Measurements from ENCODE around the gene ATP2B2.

ATP2B2 gene

GRCh38 chr3:10330319-10330718, 175.1 kb downstream of the ATP2B2 start:
- H3K27ac ChIP-seq (ENCODE audit: insufficient read depth, low read depth, low read length, poor library complexity, severe bottlenecking) = no peak overlapping the region
- peaks cover 13% of the 10 kb centered on the region for H3K27me3 ChIP-seq (ENCODE audit: control insufficient read depth, insufficient read depth, low read length, poor library complexity, severe bottlenecking)
- no peak overlapping the region for H3K4me3 ChIP-seq (ENCODE audit: insufficient read depth, low read depth, low read length)
- no peaks in the 10 kb centered on the region for H3K4me1 ChIP-seq (ENCODE audit: control insufficient read depth, insufficient read depth, low read length)
- H3K36me3 ChIP-seq (ENCODE audit: control insufficient read depth, insufficient read depth, low read length) = no peaks in the 10 kb centered on the region
- WGBS, 2 experiments = 76% methylated on average over 12 of the region's 12 CpGs
- H3K9me3 ChIP-seq (ENCODE audit: control insufficient read depth, low read length) = no peaks in the 10 kb centered on the region

GRCh38 chr3:10329495-10330015, 175.8 kb downstream of the ATP2B2 start:
- 90 to 92% methylated on average over 14 of the region's 14 CpGs for WGBS, 2 experiments
- Histone ChIP-seq H3K36me3 (ENCODE audit: control insufficient read depth, insufficient read depth, low read length) (no peaks in the 10 kb centered on the region), H3K4me3 (ENCODE audit: insufficient read depth, low read depth, low read length) (no peak overlapping the region), H3K4me1 (ENCODE audit: control insufficient read depth, insufficient read depth, low read length) (no peaks in the 10 kb centered on the region), H3K27ac (ENCODE audit: insufficient read depth, low read depth, low read length, poor library complexity, severe bottlenecking) (no peak overlapping the region), H3K27me3 (ENCODE audit: control insufficient read depth, insufficient read depth, low read length, poor library complexity, severe bottlenecking) (peaks cover 13% of the 10 kb centered on the region), H3K9me3 (ENCODE audit: control insufficient read depth, low read length) (no peaks in the 10 kb centered on the region)

GRCh38 chr3:10328460-10329071, 176.8 kb downstream of the ATP2B2 start:
- Histone ChIP-seq H3K27me3 (ENCODE audit: control insufficient read depth, insufficient read depth, low read length, poor library complexity, severe bottlenecking) (peaks cover 13% of the 10 kb centered on the region), H3K36me3 (ENCODE audit: control insufficient read depth, insufficient read depth, low read length) (no peaks in the 10 kb centered on the region), H3K9me3 (ENCODE audit: control insufficient read depth, low read length) (no peaks in the 10 kb centered on the region), H3K4me1 (ENCODE audit: control insufficient read depth, insufficient read depth, low read length) (no peaks in the 10 kb centered on the region), H3K4me3 (ENCODE audit: insufficient read depth, low read depth, low read length) (no peak overlapping the region), H3K27ac (ENCODE audit: insufficient read depth, low read depth, low read length, poor library complexity, severe bottlenecking) (no peak overlapping the region)
- 75 to 79% methylated on average over 31 of the region's 31 CpGs for WGBS, 2 experiments

GRCh38 chr3:10327592-10327991, 177.8 kb downstream of the ATP2B2 start:
- 85 to 89% methylated on average over 10 of the region's 10 CpGs for WGBS, 2 experiments
- H3K27me3 ChIP-seq (ENCODE audit: control insufficient read depth, insufficient read depth, low read length, poor library complexity, severe bottlenecking) = peaks cover 13% of the 10 kb centered on the region
- no peak overlapping the region for H3K4me3 ChIP-seq (ENCODE audit: insufficient read depth, low read depth, low read length)
- no peaks in the 10 kb centered on the region for H3K4me1 ChIP-seq (ENCODE audit: control insufficient read depth, insufficient read depth, low read length)
- H3K36me3 ChIP-seq (ENCODE audit: control insufficient read depth, insufficient read depth, low read length) = no peaks in the 10 kb centered on the region
- no peak overlapping the region for H3K27ac ChIP-seq (ENCODE audit: insufficient read depth, low read depth, low read length, poor library complexity, severe bottlenecking)
- no peaks in the 10 kb centered on the region for H3K9me3 ChIP-seq (ENCODE audit: control insufficient read depth, low read length)

- Histone ChIP-seq H3K27me3 (ENCODE audit: control insufficient read depth, insufficient read depth, low read length, poor library complexity, severe bottlenecking) (peaks cover 9% of the 10 kb centered on the region), H3K4me3 (ENCODE audit: insufficient read depth, low read depth, low read length) (no peak overlapping the region), H3K27ac (ENCODE audit: insufficient read depth, low read depth, low read length, poor library complexity, severe bottlenecking) (no peak overlapping the region), H3K36me3 (ENCODE audit: control insufficient read depth, insufficient read depth, low read length) (peaks cover 6% of the 10 kb centered on the region), H3K9me3 (ENCODE audit: control insufficient read depth, low read length) (no peaks in the 10 kb centered on the region), H3K4me1 (ENCODE audit: control insufficient read depth, insufficient read depth, low read length) (no peaks in the 10 kb centered on the region)
- WGBS, 2 experiments = 85 to 94% methylated on average over 1 of the region's 1 CpG
Observed at GRCh38 chr3:10322352-10322710, 183.1 kb downstream of the ATP2B2 start.

GRCh38 chr3:10321630-10322351, 183.6 kb downstream of the ATP2B2 start:
- peaks cover 6% of the 10 kb centered on the region for H3K27me3 ChIP-seq (ENCODE audit: control insufficient read depth, insufficient read depth, low read length, poor library complexity, severe bottlenecking)
- H3K27ac ChIP-seq (ENCODE audit: insufficient read depth, low read depth, low read length, poor library complexity, severe bottlenecking) = no peak overlapping the region
- 94 to 95% methylated on average over 8 of the region's 8 CpGs for WGBS, 2 experiments
- H3K4me1 ChIP-seq (ENCODE audit: control insufficient read depth, insufficient read depth, low read length) = no peaks in the 10 kb centered on the region
- no peaks in the 10 kb centered on the region for H3K9me3 ChIP-seq (ENCODE audit: control insufficient read depth, low read length)
- no peak overlapping the region for H3K4me3 ChIP-seq (ENCODE audit: insufficient read depth, low read depth, low read length)
- peaks cover 7% of the 10 kb centered on the region for H3K36me3 ChIP-seq (ENCODE audit: control insufficient read depth, insufficient read depth, low read length)

- 0 to 1% methylated on average over 9 of the region's 9 CpGs for WGBS, 2 experiments
- peak overlapping the region; percentile 100 for H3K4me3 ChIP-seq (ENCODE audit: insufficient read depth, low read depth, low read length)
- no peaks in the 10 kb centered on the region for H3K27me3 ChIP-seq (ENCODE audit: control insufficient read depth, insufficient read depth, low read length, poor library complexity, severe bottlenecking)
- H3K36me3 ChIP-seq (ENCODE audit: control insufficient read depth, insufficient read depth, low read length) = peaks cover 12% of the 10 kb centered on the region
- H3K4me1 ChIP-seq (ENCODE audit: control insufficient read depth, insufficient read depth, low read length) = no peaks in the 10 kb centered on the region
- peak overlapping the region; percentile 47 for H3K27ac ChIP-seq (ENCODE audit: insufficient read depth, low read depth, low read length, poor library complexity, severe bottlenecking)
- no peaks in the 10 kb centered on the region for H3K9me3 ChIP-seq (ENCODE audit: control insufficient read depth, low read length)
Observed at GRCh38 chr3:10320320-10320677, 185.1 kb downstream of the ATP2B2 start.

GRCh38 chr3:10319804-10320203, 185.6 kb downstream of the ATP2B2 start:
- H3K4me3 ChIP-seq (ENCODE audit: insufficient read depth, low read depth, low read length) = peak overlapping the region; percentile 100
- peaks cover 16% of the 10 kb centered on the region for H3K36me3 ChIP-seq (ENCODE audit: control insufficient read depth, insufficient read depth, low read length)
- no peaks in the 10 kb centered on the region for H3K9me3 ChIP-seq (ENCODE audit: control insufficient read depth, low read length)
- no peak overlapping the region for H3K27ac ChIP-seq (ENCODE audit: insufficient read depth, low read depth, low read length, poor library complexity, severe bottlenecking)
- 18 to 23% methylated on average over 3 of the region's 3 CpGs for WGBS, 2 experiments
- no peaks in the 10 kb centered on the region for H3K4me1 ChIP-seq (ENCODE audit: control insufficient read depth, insufficient read depth, low read length)
- H3K27me3 ChIP-seq (ENCODE audit: control insufficient read depth, insufficient read depth, low read length, poor library complexity, severe bottlenecking) = no peaks in the 10 kb centered on the region

- Histone ChIP-seq H3K9me3 (ENCODE audit: control insufficient read depth, low read length) (no peaks in the 10 kb centered on the region), H3K4me1 (ENCODE audit: control insufficient read depth, insufficient read depth, low read length) (no peaks in the 10 kb centered on the region), H3K27me3 (ENCODE audit: control insufficient read depth, insufficient read depth, low read length, poor library complexity, severe bottlenecking) (no peaks in the 10 kb centered on the region), H3K27ac (ENCODE audit: insufficient read depth, low read depth, low read length, poor library complexity, severe bottlenecking) (no peak overlapping the region), H3K36me3 (ENCODE audit: control insufficient read depth, insufficient read depth, low read length) (peaks cover 20% of the 10 kb centered on the region), H3K4me3 (ENCODE audit: insufficient read depth, low read depth, low read length) (no peak overlapping the region)
- WGBS, 2 experiments = 81 to 89% methylated on average over 5 to 6 of the region's 6 CpGs
Observed at GRCh38 chr3:10319251-10319650, 186.1 kb downstream of the ATP2B2 start.

- 96 to 98% methylated on average over 3 of the region's 3 CpGs for WGBS, 2 experiments
- Histone ChIP-seq H3K27ac (ENCODE audit: insufficient read depth, low read depth, low read length, poor library complexity, severe bottlenecking) (no peak overlapping the region), H3K4me1 (ENCODE audit: control insufficient read depth, insufficient read depth, low read length) (no peaks in the 10 kb centered on the region), H3K27me3 (ENCODE audit: control insufficient read depth, insufficient read depth, low read length, poor library complexity, severe bottlenecking) (no peaks in the 10 kb centered on the region), H3K9me3 (ENCODE audit: control insufficient read depth, low read length) (no peaks in the 10 kb centered on the region), H3K36me3 (ENCODE audit: control insufficient read depth, insufficient read depth, low read length) (peaks cover 29% of the 10 kb centered on the region), H3K4me3 (ENCODE audit: insufficient read depth, low read depth, low read length) (no peak overlapping the region)
Observed at GRCh38 chr3:10317961-10318350, 187.4 kb downstream of the ATP2B2 start.

Data from ectodermal cell (in vitro differentiated cells).